HFF-Myc (cell line): ENCODE measurements around the gene ERG.

Experiments used
- DNase-seq: peaks from one replicate; pipeline ENCODE4 v3.0.0-alpha.2; 2011; ENCODE audit warnings: low read depth; ENCODE audit errors: extremely low read depth
- H3K4me3 ChIP-seq: replicated peaks from 2 replicates; pipeline ENCODE4 v1.5.1; 2011; ENCODE audit warnings: low read depth, mild to moderate bottlenecking, control low read depth, low read length
- TF ChIP-seq, protein P1 (sequence below): IDR thresholded peaks from 2 replicates; pipeline ENCODE4 v1.5.1; 2012; ENCODE audit warnings: mild to moderate bottlenecking, low read depth, low read length, control low read depth; ENCODE audit errors: missing control alignments

Gene ERG

GRCh38 chr21:38363693-38364092 lies 134.6 kb downstream of the ERG start:
- H3K4me3 ChIP-seq = no peak overlapping the region
- no peak for DNase-seq
- TF ChIP-seq, protein P1, sequence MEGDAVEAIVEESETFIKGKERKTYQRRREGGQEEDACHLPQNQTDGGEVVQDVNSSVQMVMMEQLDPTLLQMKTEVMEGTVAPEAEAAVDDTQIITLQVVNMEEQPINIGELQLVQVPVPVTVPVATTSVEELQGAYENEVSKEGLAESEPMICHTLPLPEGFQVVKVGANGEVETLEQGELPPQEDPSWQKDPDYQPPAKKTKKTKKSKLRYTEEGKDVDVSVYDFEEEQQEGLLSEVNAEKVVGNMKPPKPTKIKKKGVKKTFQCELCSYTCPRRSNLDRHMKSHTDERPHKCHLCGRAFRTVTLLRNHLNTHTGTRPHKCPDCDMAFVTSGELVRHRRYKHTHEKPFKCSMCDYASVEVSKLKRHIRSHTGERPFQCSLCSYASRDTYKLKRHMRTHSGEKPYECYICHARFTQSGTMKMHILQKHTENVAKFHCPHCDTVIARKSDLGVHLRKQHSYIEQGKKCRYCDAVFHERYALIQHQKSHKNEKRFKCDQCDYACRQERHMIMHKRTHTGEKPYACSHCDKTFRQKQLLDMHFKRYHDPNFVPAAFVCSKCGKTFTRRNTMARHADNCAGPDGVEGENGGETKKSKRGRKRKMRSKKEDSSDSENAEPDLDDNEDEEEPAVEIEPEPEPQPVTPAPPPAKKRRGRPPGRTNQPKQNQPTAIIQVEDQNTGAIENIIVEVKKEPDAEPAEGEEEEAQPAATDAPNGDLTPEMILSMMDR = no peak

GRCh38 chr21:38361324-38361723 lies 137.0 kb downstream of the ERG start:
- no peak overlapping the region for H3K4me3 ChIP-seq
- no peak for DNase-seq
- TF ChIP-seq, protein P1 = no peak

DNA sequence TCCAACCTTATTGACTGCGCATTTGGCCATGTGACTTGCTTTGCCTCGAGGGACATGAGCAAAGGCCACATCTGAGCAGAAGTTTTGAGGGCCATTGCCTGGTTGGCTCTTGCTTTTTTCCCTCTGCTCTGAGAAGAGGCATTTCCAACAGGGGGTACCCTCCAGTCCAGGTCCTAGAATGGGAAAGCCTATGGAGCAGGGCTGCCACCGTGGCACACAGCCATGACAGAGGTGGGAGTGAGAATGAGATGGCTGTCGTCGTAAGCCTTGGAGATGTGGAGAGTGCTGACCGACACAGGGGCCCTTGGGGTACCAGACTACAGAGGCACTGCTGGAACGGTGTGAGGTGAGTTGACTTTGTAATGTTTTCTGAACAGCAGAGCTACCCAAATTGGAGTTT lies 138.4 kb downstream of the ERG start:
- TF ChIP-seq, protein P1 = no peak
- no peak overlapping the region for H3K4me3 ChIP-seq
- no peak for DNase-seq

DNA sequence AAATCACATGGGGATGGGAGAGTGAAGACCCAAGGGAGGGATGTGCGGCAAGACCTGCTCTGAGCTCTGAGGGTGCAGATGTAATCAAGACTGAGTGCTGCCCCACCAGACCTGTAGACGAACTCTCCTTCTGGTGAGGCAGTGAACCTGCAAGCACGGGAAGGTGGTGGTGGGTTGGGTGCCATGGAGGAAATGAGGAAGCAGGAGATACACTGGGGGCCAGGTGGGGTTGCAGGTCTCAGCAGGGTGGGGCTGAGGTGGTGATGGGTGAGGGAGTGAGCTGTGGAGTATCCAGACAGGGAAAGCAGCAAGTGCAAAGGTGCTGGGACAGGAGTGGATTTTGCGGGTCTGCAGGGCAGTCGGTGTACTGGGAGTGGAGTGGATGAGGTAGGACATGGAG lies 139.2 kb downstream of the ERG start:
- no peak for DNase-seq
- TF ChIP-seq, protein P1 = no peak
- H3K4me3 ChIP-seq = no peak overlapping the region

DNA sequence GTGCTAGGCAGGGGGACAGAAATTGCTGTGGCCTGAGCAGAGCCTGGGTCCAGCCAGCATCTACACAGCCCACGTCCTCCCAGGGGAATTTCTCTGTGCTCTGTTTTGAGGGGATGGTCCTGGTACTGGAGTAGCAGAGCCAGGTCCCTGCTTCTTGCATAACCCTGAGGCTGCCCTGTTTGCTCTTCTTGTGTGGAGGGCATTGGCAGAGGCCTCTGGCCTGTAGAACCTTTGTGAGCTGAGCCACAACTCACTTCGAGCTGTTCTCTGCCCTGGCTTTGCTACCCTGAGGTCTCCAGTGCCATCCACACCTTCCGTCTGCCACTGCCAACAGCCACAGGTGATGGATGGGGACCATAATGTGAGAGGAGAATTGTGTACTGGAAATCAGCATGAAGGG lies 139.6 kb downstream of the ERG start:
- DNase-seq = no peak
- TF ChIP-seq, protein P1 = no peak
- H3K4me3 ChIP-seq = no peak overlapping the region

- no peak overlapping the region for H3K4me3 ChIP-seq
- no peak for DNase-seq
- TF ChIP-seq, protein P1 = no peak
Observed at GRCh38 chr21:38358098-38358497, 140.2 kb downstream of the ERG start.

GRCh38 chr21:38356883-38357625 lies 141.2 kb downstream of the ERG start:
- DNase-seq = no peak
- no peak overlapping the region for H3K4me3 ChIP-seq
- TF ChIP-seq, protein P1 = no peak
